WTC11 (cell line): Measurements from ENCODE around the gene FERMT3. TPM values are rescaled to one million over a fixed set of nuclear protein-coding genes. Genes with fewer than 3 reads are reported as not detected.

Experiments used
- ATAC-seq: fragments of 200-7000 bp; cut with Tn5 transposase; 2 replicates; pipeline ENCODE4 v1.10.0; 2021; ENCODE audit warnings: mild to moderate bottlenecking, moderate library complexity
- CTCF ChIA-PET: fragments of 300-600 bp; sonication (Branson Sonifier 250); formaldehyde crosslinking; loops from one replicate; lab custom pipeline; 2021; ENCODE audit warnings: antibody characterized with exemption; lab: Charles Lee
- POLR2A ChIA-PET: fragments of 350-600 bp; sonication (Branson Sonifier 250); formaldehyde crosslinking; loops from one replicate; lab custom pipeline; 2021; ENCODE audit warnings: antibody characterized with exemption; lab: Charles Lee
- DNase-seq: peaks from one replicate; pipeline ENCODE4 v3.0.0; 2021; ENCODE audit warnings: low spot score
- H3K27ac Mint-ChIP-seq: 2 replicates; pipeline ENCODE4 v1.8.0; 2021; ENCODE audit warnings: mixed read lengths
- H3K27me3 Mint-ChIP-seq: 2 replicates; pipeline ENCODE4 v1.8.0; 2021; ENCODE audit warnings: low read depth, mild to moderate bottlenecking, moderate library complexity, mixed read lengths
- H3K36me3 Mint-ChIP-seq: 2 replicates; pipeline ENCODE4 v1.8.0; 2021; ENCODE audit warnings: mixed read lengths
- H3K4me1 Mint-ChIP-seq: 2 replicates; pipeline ENCODE4 v1.8.0; 2022; ENCODE audit warnings: mixed read lengths
- H3K4me3 Mint-ChIP-seq: 2 replicates; pipeline ENCODE4 v1.8.0; 2021; ENCODE audit warnings: mild to moderate bottlenecking, moderate library complexity, mixed read lengths
- H3K9me3 Mint-ChIP-seq: 2 replicates; pipeline ENCODE4 v1.8.0; 2021; ENCODE audit warnings: mixed read lengths
- ATF1 ChIP-seq: sonication (generic); formaldehyde crosslinking; IDR thresholded peaks from 2 replicates; pipeline ENCODE4 v1.8.1; 2023; ENCODE audit warnings: mild to moderate bottlenecking, moderate library complexity, missing genetic modification reagents
- CREB1 ChIP-seq: sonication (generic); formaldehyde crosslinking; IDR thresholded peaks from 2 replicates; pipeline ENCODE4 v1.8.0; 2023; ENCODE audit warnings: mild to moderate bottlenecking, missing genetic modification reagents
- CREM ChIP-seq: sonication (generic); formaldehyde crosslinking; IDR thresholded peaks from 2 replicates; pipeline ENCODE4 v1.8.1; 2022; ENCODE audit warnings: mild to moderate bottlenecking, missing genetic modification reagents, moderate library complexity
- EMX1 ChIP-seq: fragments of 250-450 bp; sonication (Bioruptor Pico); IDR thresholded peaks from 2 replicates; pipeline ENCODE4 v1.8.0; 2021; ENCODE audit warnings: mild to moderate bottlenecking
- ESRRA ChIP-seq: sonication (generic); formaldehyde crosslinking; IDR thresholded peaks from 2 replicates; pipeline ENCODE4 v1.8.1; 2022; ENCODE audit warnings: mild to moderate bottlenecking, missing genetic modification reagents, borderline replicate concordance
- FOXP1 ChIP-seq: sonication (generic); formaldehyde crosslinking; IDR thresholded peaks from 2 replicates; pipeline ENCODE4 v1.8.0; 2022; ENCODE audit warnings: missing genetic modification reagents, mild to moderate bottlenecking, moderate library complexity, borderline replicate concordance
- HMGA2 ChIP-seq: fragments of 250-450 bp; sonication (Bioruptor Pico); IDR thresholded peaks from 2 replicates; pipeline ENCODE4 v1.4.0; 2021; ENCODE audit warnings: mild to moderate bottlenecking, moderate library complexity
- JUN ChIP-seq: sonication (generic); formaldehyde crosslinking; IDR thresholded peaks from 2 replicates; pipeline ENCODE4 v1.8.0; 2023; ENCODE audit warnings: mild to moderate bottlenecking, missing genetic modification reagents
- OVOL2 ChIP-seq: fragments of 250-450 bp; sonication (Bioruptor Pico); IDR thresholded peaks from 2 replicates; pipeline ENCODE4 v1.9.0; 2021; ENCODE audit warnings: mild to moderate bottlenecking, borderline replicate concordance
- RORB ChIP-seq: fragments of 250-450 bp; sonication (Bioruptor Pico); IDR thresholded peaks from 2 replicates; pipeline ENCODE4 v1.9.0; 2021; ENCODE audit warnings: mild to moderate bottlenecking
- TCF7 ChIP-seq: sonication (generic); formaldehyde crosslinking; IDR thresholded peaks from 2 replicates; pipeline ENCODE4 v1.8.0; 2022; ENCODE audit warnings: mild to moderate bottlenecking, low read depth, missing genetic modification reagents, moderate library complexity
- TP53 ChIP-seq: sonication (generic); formaldehyde crosslinking; IDR thresholded peaks from 2 replicates; pipeline ENCODE4 v1.8.1; 2023; ENCODE audit warnings: mild to moderate bottlenecking, missing genetic modification reagents
- total RNA-seq: library from RNA; stranded (reverse); gene quantifications from 3 replicates; pipeline ENCODE4 v1.2.3, GENCODE V29; 2021
- TF ChIP-seq, protein P1 (sequence below): sonication (generic); formaldehyde crosslinking; IDR thresholded peaks from 2 replicates; pipeline ENCODE4 v1.8.1; 2022; ENCODE audit warnings: missing genetic modification reagents, borderline replicate concordance
- TF ChIP-seq, protein P2 (sequence below): sonication (generic); formaldehyde crosslinking; IDR thresholded peaks from 2 replicates; pipeline ENCODE4 v1.8.0; 2022; ENCODE audit warnings: mild to moderate bottlenecking, missing genetic modification reagents
- TF ChIP-seq, protein P3 (sequence below): fragments of 250-450 bp; sonication (Bioruptor Pico); IDR thresholded peaks from 2 replicates; pipeline ENCODE4 v1.9.0; 2021; ENCODE audit warnings: mild to moderate bottlenecking, borderline replicate concordance
- TF ChIP-seq, protein P4 (sequence below): sonication (generic); formaldehyde crosslinking; IDR thresholded peaks from 2 replicates; pipeline ENCODE4 v1.8.0; 2022; ENCODE audit warnings: mild to moderate bottlenecking, missing genetic modification reagents
- TF ChIP-seq, protein P5 (sequence below): sonication (generic); formaldehyde crosslinking; IDR thresholded peaks from 2 replicates; pipeline ENCODE4 v1.8.0; 2023; ENCODE audit warnings: mild to moderate bottlenecking, missing genetic modification reagents
- TF ChIP-seq, protein P6 (sequence below): fragments of 250-450 bp; sonication (Bioruptor Pico); IDR thresholded peaks from 2 replicates; pipeline ENCODE4 v1.9.0; 2021; ENCODE audit warnings: mild to moderate bottlenecking
- TF ChIP-seq, protein P7 (sequence below): sonication (generic); formaldehyde crosslinking; IDR thresholded peaks from 2 replicates; pipeline ENCODE4 v1.8.1; 2023; ENCODE audit warnings: mild to moderate bottlenecking, missing genetic modification reagents, moderate library complexity

The FERMT3 gene
- total RNA-seq, 1 experiment from 2014 or later: 3.8 TPM

DNA sequence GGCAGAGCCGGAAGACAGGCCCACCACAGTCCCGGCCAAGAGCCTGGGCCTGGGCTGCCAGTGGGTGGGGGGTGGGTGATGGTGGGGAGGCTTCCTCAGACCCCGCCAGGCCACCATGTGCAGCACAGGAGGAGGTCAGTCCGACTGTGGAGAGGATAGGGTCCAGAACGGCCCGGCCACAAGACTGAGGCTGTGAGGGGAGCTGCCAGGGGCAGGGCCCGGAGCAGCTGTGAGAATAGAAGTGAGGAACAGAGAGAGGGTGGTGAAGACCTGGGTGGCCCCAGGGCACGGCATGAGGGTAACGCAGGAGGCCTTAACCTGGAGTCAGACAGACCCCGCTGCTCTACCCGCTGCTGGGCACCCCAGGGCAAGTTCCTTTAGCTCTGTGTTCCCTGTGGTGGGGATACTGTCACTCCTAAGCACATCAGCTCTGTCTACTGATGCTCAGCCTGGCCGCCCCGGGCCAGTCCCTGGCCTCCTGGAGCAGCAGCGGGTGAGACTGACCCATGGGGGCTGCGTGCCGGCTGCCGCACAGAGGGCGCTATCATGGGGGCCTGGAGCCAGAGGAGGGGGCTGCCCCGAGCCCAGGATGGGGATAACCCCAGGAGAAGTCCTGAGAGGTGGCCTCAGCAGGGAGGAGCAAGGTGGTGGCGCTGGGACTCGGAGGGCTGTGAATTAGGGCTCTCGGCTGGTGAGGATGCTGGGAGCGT lies 1.7 kb downstream of the FERMT3 start (continued):
- TF ChIP-seq, protein P1, sequence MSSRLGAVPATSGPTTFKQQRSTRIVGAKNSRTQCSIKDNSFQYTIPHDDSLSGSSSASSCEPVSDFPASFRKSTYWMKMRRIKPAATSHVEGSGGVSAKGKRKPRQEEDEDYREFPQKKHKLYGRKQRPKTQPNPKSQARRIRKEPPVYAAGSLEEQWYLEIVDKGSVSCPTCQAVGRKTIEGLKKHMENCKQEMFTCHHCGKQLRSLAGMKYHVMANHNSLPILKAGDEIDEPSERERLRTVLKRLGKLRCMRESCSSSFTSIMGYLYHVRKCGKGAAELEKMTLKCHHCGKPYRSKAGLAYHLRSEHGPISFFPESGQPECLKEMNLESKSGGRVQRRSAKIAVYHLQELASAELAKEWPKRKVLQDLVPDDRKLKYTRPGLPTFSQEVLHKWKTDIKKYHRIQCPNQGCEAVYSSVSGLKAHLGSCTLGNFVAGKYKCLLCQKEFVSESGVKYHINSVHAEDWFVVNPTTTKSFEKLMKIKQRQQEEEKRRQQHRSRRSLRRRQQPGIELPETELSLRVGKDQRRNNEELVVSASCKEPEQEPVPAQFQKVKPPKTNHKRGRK (CRISPR knock-in tag): no peak
- no peak for TF ChIP-seq TCF7 (CRISPR knock-in tag)
- TF ChIP-seq, protein P2, sequence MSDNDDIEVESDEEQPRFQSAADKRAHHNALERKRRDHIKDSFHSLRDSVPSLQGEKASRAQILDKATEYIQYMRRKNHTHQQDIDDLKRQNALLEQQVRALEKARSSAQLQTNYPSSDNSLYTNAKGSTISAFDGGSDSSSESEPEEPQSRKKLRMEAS (CRISPR knock-in tag): no peak

DNA sequence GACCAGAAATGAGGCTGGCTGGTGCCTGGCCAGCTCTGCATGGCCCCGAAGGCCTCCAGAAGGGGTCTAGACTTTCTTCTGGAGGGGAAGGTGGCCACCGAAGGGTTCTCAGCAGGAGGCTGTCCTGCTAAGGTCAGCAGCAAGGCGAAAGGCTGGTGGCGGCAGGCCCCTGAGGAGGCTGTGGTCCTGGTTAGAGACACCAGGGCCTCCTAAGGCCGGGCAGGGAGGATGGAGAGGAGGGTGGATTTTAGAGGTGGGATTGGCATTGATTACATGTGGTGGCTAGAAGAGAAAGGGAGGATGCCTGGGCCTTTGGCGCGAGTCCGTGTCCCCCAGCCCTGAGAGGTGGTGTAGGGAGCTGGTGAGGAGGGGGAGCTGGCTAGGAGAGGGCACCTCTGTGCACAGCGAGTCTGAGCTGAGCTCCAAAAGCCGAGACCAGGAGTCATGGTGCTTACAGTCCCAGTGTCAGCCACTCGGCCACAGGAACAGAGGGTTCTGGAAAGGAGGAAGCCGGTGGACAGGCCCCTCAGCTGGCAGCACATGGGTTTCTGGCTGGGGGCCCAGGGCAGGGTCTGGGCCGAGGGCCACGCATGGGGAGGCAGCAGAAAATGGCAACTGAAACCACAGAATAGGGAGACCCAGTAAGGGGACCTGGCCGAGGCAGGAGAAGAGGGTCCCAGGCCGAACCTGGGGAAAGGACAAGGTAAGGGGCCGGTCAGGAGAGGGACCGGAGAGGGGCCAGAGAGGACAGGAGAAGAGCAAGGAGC lies 2.5 kb downstream of the FERMT3 start:
- ATAC-seq: no peak
- H3K27ac Mint-ChIP-seq: no peak overlapping the region; the same call in 1 of the 2 replicates

More for the DNA sequence above, 2.5 kb downstream of the FERMT3 start:
- CTCF ChIA-PET: interaction anchor here (1.0 to 2.0 kb wide), 3 partner anchors 92 to 146 kb away, joined by 3 to 8 read pairs (median 6); no protein-coding TSS in a partner anchor
- Mint-ChIP-seq H3K4me3 (no peak overlapping the region), H3K36me3 (peaks cover 10% of the 10 kb centered on the region), H3K27me3 (no peaks in the 10 kb centered on the region), H3K9me3 (no peaks in the 10 kb centered on the region), H3K4me1 (peaks cover 6% of the 10 kb centered on the region)
- DNase-seq: no peak
- TF ChIP-seq OVOL2 (CRISPR knock-in tag): no peak
- no peak for TF ChIP-seq FOXP1 (CRISPR knock-in tag)
- TF ChIP-seq, protein P3, sequence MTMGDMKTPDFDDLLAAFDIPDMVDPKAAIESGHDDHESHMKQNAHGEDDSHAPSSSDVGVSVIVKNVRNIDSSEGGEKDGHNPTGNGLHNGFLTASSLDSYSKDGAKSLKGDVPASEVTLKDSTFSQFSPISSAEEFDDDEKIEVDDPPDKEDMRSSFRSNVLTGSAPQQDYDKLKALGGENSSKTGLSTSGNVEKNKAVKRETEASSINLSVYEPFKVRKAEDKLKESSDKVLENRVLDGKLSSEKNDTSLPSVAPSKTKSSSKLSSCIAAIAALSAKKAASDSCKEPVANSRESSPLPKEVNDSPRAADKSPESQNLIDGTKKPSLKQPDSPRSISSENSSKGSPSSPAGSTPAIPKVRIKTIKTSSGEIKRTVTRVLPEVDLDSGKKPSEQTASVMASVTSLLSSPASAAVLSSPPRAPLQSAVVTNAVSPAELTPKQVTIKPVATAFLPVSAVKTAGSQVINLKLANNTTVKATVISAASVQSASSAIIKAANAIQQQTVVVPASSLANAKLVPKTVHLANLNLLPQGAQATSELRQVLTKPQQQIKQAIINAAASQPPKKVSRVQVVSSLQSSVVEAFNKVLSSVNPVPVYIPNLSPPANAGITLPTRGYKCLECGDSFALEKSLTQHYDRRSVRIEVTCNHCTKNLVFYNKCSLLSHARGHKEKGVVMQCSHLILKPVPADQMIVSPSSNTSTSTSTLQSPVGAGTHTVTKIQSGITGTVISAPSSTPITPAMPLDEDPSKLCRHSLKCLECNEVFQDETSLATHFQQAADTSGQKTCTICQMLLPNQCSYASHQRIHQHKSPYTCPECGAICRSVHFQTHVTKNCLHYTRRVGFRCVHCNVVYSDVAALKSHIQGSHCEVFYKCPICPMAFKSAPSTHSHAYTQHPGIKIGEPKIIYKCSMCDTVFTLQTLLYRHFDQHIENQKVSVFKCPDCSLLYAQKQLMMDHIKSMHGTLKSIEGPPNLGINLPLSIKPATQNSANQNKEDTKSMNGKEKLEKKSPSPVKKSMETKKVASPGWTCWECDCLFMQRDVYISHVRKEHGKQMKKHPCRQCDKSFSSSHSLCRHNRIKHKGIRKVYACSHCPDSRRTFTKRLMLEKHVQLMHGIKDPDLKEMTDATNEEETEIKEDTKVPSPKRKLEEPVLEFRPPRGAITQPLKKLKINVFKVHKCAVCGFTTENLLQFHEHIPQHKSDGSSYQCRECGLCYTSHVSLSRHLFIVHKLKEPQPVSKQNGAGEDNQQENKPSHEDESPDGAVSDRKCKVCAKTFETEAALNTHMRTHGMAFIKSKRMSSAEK (CRISPR knock-in tag): no peak
- no peak for TF ChIP-seq ESRRA (CRISPR knock-in tag)
- no peak for TF ChIP-seq CREB1 (CRISPR knock-in tag)
- no peak for TF ChIP-seq JUN (CRISPR knock-in tag)
- TF ChIP-seq ATF1 (CRISPR knock-in tag): no peak
- TF ChIP-seq, protein P4, sequence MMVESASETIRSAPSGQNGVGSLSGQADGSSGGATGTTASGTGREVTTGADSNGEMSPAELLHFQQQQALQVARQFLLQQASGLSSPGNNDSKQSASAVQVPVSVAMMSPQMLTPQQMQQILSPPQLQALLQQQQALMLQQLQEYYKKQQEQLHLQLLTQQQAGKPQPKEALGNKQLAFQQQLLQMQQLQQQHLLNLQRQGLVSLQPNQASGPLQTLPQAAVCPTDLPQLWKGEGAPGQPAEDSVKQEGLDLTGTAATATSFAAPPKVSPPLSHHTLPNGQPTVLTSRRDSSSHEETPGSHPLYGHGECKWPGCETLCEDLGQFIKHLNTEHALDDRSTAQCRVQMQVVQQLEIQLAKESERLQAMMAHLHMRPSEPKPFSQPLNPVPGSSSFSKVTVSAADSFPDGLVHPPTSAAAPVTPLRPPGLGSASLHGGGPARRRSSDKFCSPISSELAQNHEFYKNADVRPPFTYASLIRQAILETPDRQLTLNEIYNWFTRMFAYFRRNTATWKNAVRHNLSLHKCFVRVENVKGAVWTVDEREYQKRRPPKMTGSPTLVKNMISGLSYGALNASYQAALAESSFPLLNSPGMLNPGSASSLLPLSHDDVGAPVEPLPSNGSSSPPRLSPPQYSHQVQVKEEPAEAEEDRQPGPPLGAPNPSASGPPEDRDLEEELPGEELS (CRISPR knock-in tag): no peak
- TF ChIP-seq EMX1: no peak
- TF ChIP-seq, protein P5, sequence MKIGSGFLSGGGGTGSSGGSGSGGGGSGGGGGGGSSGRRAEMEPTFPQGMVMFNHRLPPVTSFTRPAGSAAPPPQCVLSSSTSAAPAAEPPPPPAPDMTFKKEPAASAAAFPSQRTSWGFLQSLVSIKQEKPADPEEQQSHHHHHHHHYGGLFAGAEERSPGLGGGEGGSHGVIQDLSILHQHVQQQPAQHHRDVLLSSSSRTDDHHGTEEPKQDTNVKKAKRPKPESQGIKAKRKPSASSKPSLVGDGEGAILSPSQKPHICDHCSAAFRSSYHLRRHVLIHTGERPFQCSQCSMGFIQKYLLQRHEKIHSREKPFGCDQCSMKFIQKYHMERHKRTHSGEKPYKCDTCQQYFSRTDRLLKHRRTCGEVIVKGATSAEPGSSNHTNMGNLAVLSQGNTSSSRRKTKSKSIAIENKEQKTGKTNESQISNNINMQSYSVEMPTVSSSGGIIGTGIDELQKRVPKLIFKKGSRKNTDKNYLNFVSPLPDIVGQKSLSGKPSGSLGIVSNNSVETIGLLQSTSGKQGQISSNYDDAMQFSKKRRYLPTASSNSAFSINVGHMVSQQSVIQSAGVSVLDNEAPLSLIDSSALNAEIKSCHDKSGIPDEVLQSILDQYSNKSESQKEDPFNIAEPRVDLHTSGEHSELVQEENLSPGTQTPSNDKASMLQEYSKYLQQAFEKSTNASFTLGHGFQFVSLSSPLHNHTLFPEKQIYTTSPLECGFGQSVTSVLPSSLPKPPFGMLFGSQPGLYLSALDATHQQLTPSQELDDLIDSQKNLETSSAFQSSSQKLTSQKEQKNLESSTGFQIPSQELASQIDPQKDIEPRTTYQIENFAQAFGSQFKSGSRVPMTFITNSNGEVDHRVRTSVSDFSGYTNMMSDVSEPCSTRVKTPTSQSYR (CRISPR knock-in tag): no peak
- no peak for TF ChIP-seq CREM (CRISPR knock-in tag)
- TF ChIP-seq, protein P6, sequence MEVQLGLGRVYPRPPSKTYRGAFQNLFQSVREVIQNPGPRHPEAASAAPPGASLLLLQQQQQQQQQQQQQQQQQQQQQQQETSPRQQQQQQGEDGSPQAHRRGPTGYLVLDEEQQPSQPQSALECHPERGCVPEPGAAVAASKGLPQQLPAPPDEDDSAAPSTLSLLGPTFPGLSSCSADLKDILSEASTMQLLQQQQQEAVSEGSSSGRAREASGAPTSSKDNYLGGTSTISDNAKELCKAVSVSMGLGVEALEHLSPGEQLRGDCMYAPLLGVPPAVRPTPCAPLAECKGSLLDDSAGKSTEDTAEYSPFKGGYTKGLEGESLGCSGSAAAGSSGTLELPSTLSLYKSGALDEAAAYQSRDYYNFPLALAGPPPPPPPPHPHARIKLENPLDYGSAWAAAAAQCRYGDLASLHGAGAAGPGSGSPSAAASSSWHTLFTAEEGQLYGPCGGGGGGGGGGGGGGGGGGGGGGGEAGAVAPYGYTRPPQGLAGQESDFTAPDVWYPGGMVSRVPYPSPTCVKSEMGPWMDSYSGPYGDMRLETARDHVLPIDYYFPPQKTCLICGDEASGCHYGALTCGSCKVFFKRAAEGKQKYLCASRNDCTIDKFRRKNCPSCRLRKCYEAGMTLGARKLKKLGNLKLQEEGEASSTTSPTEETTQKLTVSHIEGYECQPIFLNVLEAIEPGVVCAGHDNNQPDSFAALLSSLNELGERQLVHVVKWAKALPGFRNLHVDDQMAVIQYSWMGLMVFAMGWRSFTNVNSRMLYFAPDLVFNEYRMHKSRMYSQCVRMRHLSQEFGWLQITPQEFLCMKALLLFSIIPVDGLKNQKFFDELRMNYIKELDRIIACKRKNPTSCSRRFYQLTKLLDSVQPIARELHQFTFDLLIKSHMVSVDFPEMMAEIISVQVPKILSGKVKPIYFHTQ (CRISPR knock-in tag): no peak
- no peak for TF ChIP-seq RORB
- TF ChIP-seq, protein P7, sequence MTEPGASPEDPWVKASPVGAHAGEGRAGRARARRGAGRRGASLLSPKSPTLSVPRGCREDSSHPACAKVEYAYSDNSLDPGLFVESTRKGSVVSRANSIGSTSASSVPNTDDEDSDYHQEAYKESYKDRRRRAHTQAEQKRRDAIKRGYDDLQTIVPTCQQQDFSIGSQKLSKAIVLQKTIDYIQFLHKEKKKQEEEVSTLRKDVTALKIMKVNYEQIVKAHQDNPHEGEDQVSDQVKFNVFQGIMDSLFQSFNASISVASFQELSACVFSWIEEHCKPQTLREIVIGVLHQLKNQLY: no peak
- TF ChIP-seq HMGA2 (CRISPR knock-in tag): no peak
- TF ChIP-seq TP53: no peak
- POLR2A ChIA-PET: interaction anchor here (0.5 kb wide), 1 partner anchor 21 kb away, joined by 5 read pairs; no protein-coding TSS in a partner anchor
